C4-2B (cell line): Measurements from ENCODE around the gene RAI2.

Experiments used
- H3K27ac ChIP-seq: fragments of 450-650 bp; 2 replicates; pipeline ENCODE4 v1.5.1; 2017
- ZFX ChIP-seq: fragments of 450-650 bp; IDR thresholded peaks from 2 replicates; pipeline ENCODE4 v1.6.1; 2017
- TF ChIP-seq, protein P1 (sequence below): fragments of 450-650 bp; conservative IDR thresholded peaks from 2 replicates; pipeline ENCODE4 v1.5.1; 2017; ENCODE audit warnings: mild to moderate bottlenecking

The RAI2 gene

DNA sequence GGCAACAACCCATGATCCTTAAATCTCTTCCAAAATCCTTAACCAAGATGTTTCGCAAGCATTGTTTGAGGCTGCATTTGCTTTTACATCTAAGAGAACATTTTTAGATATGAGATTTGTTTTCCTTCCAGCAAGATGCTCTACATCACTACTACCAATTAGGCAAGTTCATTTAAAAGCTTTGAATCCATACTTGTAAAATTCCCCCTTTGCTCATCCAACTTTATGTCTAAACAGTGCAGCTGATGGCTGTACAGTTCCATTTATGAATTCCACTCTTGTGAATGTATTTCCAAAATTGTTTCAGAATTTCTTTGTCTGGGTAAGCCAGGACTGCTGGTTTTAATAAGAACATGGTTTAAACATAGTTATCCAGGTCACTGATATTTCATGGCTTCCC is 31.5 kb downstream of the RAI2 start:
- no peak for TF ChIP-seq ZFX
- TF ChIP-seq, protein P1, sequence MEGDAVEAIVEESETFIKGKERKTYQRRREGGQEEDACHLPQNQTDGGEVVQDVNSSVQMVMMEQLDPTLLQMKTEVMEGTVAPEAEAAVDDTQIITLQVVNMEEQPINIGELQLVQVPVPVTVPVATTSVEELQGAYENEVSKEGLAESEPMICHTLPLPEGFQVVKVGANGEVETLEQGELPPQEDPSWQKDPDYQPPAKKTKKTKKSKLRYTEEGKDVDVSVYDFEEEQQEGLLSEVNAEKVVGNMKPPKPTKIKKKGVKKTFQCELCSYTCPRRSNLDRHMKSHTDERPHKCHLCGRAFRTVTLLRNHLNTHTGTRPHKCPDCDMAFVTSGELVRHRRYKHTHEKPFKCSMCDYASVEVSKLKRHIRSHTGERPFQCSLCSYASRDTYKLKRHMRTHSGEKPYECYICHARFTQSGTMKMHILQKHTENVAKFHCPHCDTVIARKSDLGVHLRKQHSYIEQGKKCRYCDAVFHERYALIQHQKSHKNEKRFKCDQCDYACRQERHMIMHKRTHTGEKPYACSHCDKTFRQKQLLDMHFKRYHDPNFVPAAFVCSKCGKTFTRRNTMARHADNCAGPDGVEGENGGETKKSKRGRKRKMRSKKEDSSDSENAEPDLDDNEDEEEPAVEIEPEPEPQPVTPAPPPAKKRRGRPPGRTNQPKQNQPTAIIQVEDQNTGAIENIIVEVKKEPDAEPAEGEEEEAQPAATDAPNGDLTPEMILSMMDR: no peak
- no peak overlapping the region for H3K27ac ChIP-seq

DNA sequence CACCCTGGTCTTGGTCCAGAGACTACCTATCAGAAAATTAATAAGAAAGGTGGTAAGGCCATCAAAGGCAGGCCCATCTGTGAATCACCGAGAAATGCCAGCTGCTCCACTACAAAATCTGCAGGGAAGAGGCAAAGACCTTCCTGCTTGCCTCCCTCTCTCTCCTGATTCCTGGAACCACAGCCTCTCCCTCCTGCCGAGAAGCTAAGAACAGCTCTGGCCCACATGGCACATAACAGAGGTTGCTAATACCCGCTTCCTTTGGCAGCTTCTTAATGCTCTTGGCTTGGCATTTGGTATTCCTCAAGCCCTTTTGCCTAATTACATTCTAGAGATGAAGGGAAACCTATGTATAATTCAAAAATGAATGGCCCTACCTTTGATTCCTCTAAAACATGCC is 32.9 kb downstream of the RAI2 start:
- TF ChIP-seq, protein P1: no peak
- no peak for TF ChIP-seq ZFX

DNA sequence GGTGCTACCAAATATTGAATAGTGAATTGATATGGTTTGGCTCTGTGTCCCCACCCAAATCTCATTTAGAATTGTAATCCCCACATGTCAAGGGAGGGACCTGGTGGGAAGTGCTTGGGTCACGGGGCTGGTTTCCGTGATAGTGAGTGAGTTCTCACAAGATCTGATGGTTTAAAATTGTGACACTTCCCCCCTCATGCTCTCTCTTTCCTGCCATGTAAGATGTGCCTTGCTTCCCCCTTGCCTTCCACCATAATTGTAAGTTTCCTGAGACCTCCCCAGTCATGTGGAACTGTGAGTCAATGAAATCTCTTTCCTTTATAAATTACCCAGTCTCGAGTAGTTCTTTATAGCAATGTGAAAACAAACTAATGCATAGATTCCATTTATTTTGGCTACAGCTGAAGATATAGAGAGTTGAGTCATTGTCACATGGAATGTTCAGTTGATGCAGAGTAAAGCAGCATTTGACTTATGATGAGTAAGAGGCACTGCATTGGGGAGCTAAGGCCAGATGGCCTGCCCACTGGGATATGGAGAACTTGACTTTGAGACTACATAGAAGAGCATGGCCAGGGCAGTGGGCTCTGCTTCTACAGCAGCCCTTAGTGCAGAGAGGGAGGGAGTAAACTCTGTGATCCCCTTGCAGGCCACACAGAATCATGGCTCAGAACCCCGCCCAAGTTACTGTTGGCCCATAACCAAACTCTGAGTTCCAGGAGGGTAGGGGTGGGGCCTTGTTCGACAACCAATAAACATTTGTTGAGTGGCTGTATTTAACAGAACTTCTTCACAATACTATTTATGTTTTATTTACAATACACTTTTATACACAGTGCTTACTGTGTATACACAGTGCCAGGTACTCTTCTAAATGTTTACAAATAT is 34.2 kb downstream of the RAI2 start:
- H3K27ac ChIP-seq: no peak overlapping the region
- no peak for TF ChIP-seq ZFX
- TF ChIP-seq, protein P1: no peak

More for the DNA sequence above, 32.9 kb downstream of the RAI2 start:
- no peak overlapping the region for H3K27ac ChIP-seq

DNA sequence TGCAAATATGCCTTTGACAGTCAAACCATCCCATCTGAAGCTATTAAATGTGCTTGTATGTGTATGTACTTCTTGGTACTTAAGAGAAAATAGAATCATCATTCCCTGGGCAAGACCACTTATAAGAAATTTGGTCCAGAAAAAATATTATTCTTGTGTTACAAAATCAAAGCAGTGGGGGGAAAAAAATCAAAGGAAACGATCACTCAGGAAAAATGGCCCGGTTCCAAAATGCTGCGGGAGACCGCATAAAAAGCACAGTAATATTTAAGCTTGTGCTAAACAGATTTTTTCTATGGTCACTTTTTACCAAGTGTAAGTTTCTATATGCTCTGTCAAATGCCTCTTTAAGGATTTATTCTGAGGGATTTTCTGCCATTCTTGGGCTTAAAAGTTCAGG is 36.1 kb downstream of the RAI2 start:
- H3K27ac ChIP-seq: no peak overlapping the region
- no peak for TF ChIP-seq ZFX
- TF ChIP-seq, protein P1: no peak

DNA sequence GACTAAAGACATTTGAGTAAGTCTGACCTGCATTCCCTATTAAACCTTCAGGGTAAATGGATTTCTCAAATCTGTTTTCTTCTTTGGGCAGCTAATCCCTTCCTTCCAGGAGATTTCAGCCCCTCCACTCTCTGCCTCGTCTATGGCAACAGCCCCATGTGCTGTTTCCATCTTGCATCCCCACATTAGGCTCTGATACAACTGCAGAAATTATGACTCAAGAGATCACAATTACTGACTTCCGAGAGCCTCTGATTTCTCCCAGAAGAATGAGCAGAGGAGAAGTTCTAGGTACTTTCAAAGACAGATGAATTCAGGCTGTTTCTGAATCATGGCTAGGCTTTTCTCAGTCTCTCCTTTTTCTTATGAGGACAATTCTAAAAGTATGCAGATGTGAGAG is 38.7 kb downstream of the RAI2 start:
- TF ChIP-seq ZFX: no peak
- TF ChIP-seq, protein P1: no peak
- H3K27ac ChIP-seq: no peak overlapping the region

DNA sequence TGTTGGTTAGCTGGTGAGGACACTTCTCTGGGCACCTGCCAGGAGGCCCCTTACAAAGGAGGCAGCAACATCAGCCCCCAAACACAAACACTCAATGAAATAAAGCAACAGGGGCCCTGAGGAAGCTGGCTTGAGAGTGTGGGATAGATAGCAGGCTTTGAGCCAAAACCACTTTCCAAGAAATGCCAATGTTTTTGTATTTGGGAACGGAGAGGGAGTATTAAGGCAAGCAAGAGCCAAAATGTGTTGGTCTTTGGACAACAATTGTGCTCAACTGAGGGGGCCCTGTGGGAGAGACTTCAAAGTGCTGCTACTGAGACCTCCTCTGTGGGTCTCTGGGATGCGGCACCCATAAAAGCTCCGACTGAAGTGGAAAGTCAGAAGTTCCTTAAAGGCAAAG is 41.0 kb downstream of the RAI2 start:
- TF ChIP-seq, protein P1: no peak
- TF ChIP-seq ZFX: no peak

DNA sequence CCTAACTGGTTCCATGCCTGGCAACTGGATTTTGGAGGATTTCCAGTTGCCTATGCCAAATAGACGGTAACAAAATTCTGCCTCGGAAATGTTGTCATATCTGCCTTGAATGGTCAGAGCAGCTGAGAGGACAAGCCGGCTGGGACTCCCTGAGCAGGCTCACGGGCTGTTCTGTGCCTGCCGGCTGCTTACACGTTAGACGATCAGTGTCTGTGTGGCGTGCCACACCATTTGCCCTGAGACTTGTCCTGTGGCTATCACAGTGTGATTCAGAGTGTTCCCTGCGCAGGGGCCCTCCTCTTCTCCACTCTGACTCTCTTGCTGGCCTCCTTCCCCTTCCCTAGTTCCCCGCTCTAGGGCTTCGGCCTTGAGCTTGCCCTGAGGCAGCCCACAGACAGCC is 42.4 kb downstream of the RAI2 start:
- H3K27ac ChIP-seq: no peak overlapping the region
- TF ChIP-seq, protein P1: no peak
- TF ChIP-seq ZFX: no peak

More for the DNA sequence above, 41.0 kb downstream of the RAI2 start:
- H3K27ac ChIP-seq: no peak overlapping the region
